ENCODE data around the gene TRAPPC10. TPM values are rescaled to one million over a fixed set of nuclear protein-coding genes. Genes with fewer than 3 reads are reported as not detected.

TRAPPC10 gene
- total and polyA plus RNA-seq, 2 donors (not counting 1 experiment from before 2014, with no cell fraction given): 61.7 to 145 TPM

DNA sequence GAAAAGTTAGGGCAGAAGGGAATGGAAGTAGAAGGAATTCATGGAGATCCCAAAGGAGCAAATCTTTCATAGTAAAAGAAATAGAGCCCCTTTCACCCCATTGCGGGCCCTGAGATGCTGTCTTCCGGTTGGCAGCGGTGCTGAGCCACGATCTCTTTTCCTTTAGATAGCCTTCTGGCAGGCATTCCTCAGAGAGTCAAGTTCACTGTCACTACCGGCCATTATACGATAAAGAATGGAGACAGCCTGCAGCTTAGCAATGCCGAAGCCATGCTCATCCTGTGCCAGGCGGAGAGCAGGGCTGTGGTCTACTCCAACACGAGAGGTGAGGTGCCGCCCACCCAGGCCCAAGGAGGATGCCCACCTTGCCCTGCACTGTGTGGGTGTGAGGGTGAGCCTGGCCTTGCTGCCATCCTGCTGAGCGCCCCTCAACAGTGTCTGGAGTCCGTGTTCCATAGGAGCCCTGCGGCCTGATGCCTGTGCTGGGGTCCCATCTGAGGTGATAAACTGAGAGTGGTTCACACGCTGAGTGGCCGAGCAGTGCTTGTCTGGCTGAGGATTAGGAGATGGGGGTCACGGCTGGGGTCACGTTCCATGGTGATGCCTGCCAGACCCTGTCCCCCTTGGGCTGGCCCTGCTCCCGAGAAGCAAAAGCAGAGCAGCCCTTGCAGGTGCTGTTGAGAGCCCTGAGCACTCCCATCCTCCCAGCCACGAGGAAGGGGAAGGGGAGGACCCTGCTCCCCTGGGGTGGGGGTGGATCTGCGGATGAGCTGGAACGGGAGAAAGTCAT is 74.7 kb downstream of the TRAPPC10 start:
- Mint-ChIP-seq H3K27me3 (no peaks in the 10 kb centered on the region), H3K4me1 (peaks cover 55% of the 10 kb centered on the region), H3K4me3 (no peak overlapping the region), H3K27ac (peak overlapping the region; percentile 96), H3K9me3 (ENCODE audit: insufficient read depth) (no peaks in the 10 kb centered on the region)
- 96% methylated on average over 21 of the region's 21 CpGs for WGBS (ENCODE audit: insufficient coverage)
- H2AFZ ChIP-seq (ENCODE audit: insufficient read depth, low read depth, low read length, poor library complexity, severe bottlenecking): no peak overlapping the region
- H3K9me3 ChIP-seq (ENCODE audit: control extremely low read depth in 1 of 3, control insufficient read depth in 2 of 3, insufficient read depth in 1 of 3, low read length in 2 of 3): no peaks in the 10 kb centered on the region
- peaks cover 2 to 79% of the 10 kb centered on the region in 2 experiments for H3K36me3 ChIP-seq (replicated peaks in 1 of 2; ENCODE audit: control extremely low read depth in 1 of 2, control insufficient read depth in 1 of 2, extremely low read depth in 1 of 2, insufficient read depth in 2 of 2, low read length in 1 of 2)
- CTCF ChIA-PET: no interaction called here
- H3K4me1 ChIP-seq (ENCODE audit: control insufficient read depth in 2 of 2, insufficient read depth in 2 of 2, low read length in 2 of 2): peaks cover 33 to 59% of the 10 kb centered on the region in 2 donors
- no peaks in the 10 kb centered on the region for H4K20me1 ChIP-seq (ENCODE audit: control insufficient read depth, insufficient read depth, low read length, poor library complexity, severe bottlenecking)
- no peak for DNase-seq
- no peak for ATAC-seq (ENCODE audit: low read depth)
- H3K4me3 ChIP-seq (ENCODE audit: control extremely low read depth in 1 of 5, extremely low read depth in 1 of 5, insufficient read depth in 1 of 5, low read depth in 2 of 5, low read length in 4 of 5): no peak overlapping the region
- TF ChIP-seq, protein P1, sequence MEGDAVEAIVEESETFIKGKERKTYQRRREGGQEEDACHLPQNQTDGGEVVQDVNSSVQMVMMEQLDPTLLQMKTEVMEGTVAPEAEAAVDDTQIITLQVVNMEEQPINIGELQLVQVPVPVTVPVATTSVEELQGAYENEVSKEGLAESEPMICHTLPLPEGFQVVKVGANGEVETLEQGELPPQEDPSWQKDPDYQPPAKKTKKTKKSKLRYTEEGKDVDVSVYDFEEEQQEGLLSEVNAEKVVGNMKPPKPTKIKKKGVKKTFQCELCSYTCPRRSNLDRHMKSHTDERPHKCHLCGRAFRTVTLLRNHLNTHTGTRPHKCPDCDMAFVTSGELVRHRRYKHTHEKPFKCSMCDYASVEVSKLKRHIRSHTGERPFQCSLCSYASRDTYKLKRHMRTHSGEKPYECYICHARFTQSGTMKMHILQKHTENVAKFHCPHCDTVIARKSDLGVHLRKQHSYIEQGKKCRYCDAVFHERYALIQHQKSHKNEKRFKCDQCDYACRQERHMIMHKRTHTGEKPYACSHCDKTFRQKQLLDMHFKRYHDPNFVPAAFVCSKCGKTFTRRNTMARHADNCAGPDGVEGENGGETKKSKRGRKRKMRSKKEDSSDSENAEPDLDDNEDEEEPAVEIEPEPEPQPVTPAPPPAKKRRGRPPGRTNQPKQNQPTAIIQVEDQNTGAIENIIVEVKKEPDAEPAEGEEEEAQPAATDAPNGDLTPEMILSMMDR (IDR thresholded peaks at IDR 0.05): no peak
- no peak for TF ChIP-seq EZH2 (IDR thresholded peaks at IDR 0.05; ENCODE audit: borderline replicate concordance, insufficient read depth, low read depth, low read length, poor library complexity, severe bottlenecking)
- intact Hi-C loops (cut with micrococcal nuclease): no loop called here
- H3K79me2 ChIP-seq (ENCODE audit: control insufficient read depth, insufficient read depth, low read length): peaks cover 31% of the 10 kb centered on the region
- no peaks in the 10 kb centered on the region for H3K27me3 ChIP-seq (replicated peaks in 1 of 4; ENCODE audit: control extremely low read depth in 1 of 4, control insufficient read depth in 3 of 4, insufficient read depth in 4 of 4, low read length in 3 of 4)
- H3K4me2 ChIP-seq (replicated peaks; ENCODE audit: low read depth, low read length, poor library complexity, severe bottlenecking): no peak overlapping the region
- H3K9ac ChIP-seq (ENCODE audit: low read length): no peak overlapping the region
- peak overlapping the region in 1 of 2 donors; percentile 94 for H3K27ac ChIP-seq (ENCODE audit: low read length in 2 of 2)
- POLR2A ChIA-PET: no interaction called here
